Measurements from ENCODE around the gene TFR2. TPM values are rescaled to one million over a fixed set of nuclear protein-coding genes. Genes with fewer than 3 reads are reported as not detected.

The TFR2 gene
- total RNA-seq, 1 experiment from 2014 or later, result 5.7 TPM

DNA sequence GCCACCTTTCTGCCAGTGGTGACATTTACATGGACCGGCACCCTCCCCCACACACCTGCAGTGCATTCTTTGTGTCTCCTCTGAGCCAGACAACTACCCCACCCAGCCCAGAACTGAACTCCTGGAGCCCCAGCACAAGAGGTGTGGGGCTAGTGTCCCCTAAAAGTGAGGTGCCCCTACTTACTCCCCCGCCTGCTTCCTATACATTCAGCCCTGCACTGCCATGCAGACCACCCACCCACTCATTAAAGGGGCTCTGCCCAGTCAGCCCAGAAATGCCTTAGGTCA lies 69.6 kb downstream of the TFR2 start (continued):
- TF ChIP-seq, protein P1, sequence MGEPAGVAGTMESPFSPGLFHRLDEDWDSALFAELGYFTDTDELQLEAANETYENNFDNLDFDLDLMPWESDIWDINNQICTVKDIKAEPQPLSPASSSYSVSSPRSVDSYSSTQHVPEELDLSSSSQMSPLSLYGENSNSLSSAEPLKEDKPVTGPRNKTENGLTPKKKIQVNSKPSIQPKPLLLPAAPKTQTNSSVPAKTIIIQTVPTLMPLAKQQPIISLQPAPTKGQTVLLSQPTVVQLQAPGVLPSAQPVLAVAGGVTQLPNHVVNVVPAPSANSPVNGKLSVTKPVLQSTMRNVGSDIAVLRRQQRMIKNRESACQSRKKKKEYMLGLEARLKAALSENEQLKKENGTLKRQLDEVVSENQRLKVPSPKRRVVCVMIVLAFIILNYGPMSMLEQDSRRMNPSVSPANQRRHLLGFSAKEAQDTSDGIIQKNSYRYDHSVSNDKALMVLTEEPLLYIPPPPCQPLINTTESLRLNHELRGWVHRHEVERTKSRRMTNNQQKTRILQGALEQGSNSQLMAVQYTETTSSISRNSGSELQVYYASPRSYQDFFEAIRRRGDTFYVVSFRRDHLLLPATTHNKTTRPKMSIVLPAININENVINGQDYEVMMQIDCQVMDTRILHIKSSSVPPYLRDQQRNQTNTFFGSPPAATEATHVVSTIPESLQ (CRISPR knock-in tag; IDR thresholded peaks at IDR 0.05), result no peak
- TF ChIP-seq HMGA2 (CRISPR knock-in tag; IDR thresholded peaks at IDR 0.05) (no peak), ZSCAN18 (CRISPR knock-in tag; IDR thresholded peaks at IDR 0.05) (no peak), ATF2 (CRISPR knock-in tag; IDR thresholded peaks at IDR 0.05; ENCODE audit: borderline replicate concordance, low read depth) (no peak), RELA (CRISPR knock-in tag; IDR thresholded peaks at IDR 0.05; ENCODE audit: borderline replicate concordance) (no peak), NR1H2 (CRISPR knock-in tag; IDR thresholded peaks at IDR 0.05) (no peak)
- TF ChIP-seq, protein P2, sequence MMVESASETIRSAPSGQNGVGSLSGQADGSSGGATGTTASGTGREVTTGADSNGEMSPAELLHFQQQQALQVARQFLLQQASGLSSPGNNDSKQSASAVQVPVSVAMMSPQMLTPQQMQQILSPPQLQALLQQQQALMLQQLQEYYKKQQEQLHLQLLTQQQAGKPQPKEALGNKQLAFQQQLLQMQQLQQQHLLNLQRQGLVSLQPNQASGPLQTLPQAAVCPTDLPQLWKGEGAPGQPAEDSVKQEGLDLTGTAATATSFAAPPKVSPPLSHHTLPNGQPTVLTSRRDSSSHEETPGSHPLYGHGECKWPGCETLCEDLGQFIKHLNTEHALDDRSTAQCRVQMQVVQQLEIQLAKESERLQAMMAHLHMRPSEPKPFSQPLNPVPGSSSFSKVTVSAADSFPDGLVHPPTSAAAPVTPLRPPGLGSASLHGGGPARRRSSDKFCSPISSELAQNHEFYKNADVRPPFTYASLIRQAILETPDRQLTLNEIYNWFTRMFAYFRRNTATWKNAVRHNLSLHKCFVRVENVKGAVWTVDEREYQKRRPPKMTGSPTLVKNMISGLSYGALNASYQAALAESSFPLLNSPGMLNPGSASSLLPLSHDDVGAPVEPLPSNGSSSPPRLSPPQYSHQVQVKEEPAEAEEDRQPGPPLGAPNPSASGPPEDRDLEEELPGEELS (CRISPR knock-in tag; IDR thresholded peaks at IDR 0.05), result no peak

GRCh38 chr7:100570954-100571828 lies 70.2 kb downstream of the TFR2 start:
- Mint-ChIP-seq H3K27me3 (ENCODE audit: low read depth) (peaks cover 11% of the 10 kb centered on the region), H3K9me3 (no peaks in the 10 kb centered on the region), H3K27ac (no peak overlapping the region), H3K36me3 (no peaks in the 10 kb centered on the region), H3K4me1 (peaks cover 41% of the 10 kb centered on the region), H3K4me3 (peak overlapping the region; percentile 61)
- ATAC-seq (peak; percentile 2), DNase-seq (ENCODE audit: low spot score) (no peak)
- CTCF ChIA-PET, result interaction anchor here (0.5 to 3.6 kb wide), 21 partner anchors 12 to 304 kb away, joined by 3 to 51 read pairs (median 4); partner anchors contain the start of genes FBXO24, GNB2, LRCH4 and MOSPD3
- POLR2A ChIA-PET, result interaction anchor here (0.6 to 1.8 kb wide), 8 partner anchors 14 to 142 kb away, joined by 3 to 24 read pairs (median 4); partner anchors contain the start of genes AGFG2, FBXO24, LRCH4 and MEPCE
- peak; percentile 24; the same call in 1 of the 2 replicates for TF ChIP-seq GABPB1 (CRISPR knock-in tag; IDR thresholded peaks at IDR 0.05)
- TF ChIP-seq ZNF121 (CRISPR knock-in tag; IDR thresholded peaks at IDR 0.05), result no peak
- TF ChIP-seq ZNF232 (CRISPR knock-in tag; IDR thresholded peaks at IDR 0.05), result no peak
- TF ChIP-seq, protein P3, sequence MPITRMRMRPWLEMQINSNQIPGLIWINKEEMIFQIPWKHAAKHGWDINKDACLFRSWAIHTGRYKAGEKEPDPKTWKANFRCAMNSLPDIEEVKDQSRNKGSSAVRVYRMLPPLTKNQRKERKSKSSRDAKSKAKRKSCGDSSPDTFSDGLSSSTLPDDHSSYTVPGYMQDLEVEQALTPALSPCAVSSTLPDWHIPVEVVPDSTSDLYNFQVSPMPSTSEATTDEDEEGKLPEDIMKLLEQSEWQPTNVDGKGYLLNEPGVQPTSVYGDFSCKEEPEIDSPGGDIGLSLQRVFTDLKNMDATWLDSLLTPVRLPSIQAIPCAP (CRISPR knock-in tag; IDR thresholded peaks at IDR 0.05), result no peak

Other genes with a start within 250 kb of the TFR2 start
- gene ZCWPW1, start 212.8 kb downstream of the TFR2 start, total RNA-seq (2021), result 1.4 to 1.5 TPM (median 1.4 TPM) in 3 replicates
- 41.9 to 49.6 TPM (median 47.7 TPM) in 3 replicates for gene MEPCE, start 211.7 kb downstream of the TFR2 start, total RNA-seq (2021)
- 85.9 to 90.8 TPM (median 88.3 TPM) in 3 replicates for gene PPP1R35, start 205.1 kb downstream of the TFR2 start, total RNA-seq (2021)
- gene SPACDR, start 177.3 kb downstream of the TFR2 start, total RNA-seq (2021), result 0.33 to 0.48 TPM (median 0.39 TPM) in 3 replicates
- 27.5 to 34.5 TPM (median 29.7 TPM) in 3 replicates for gene TSC22D4, start 162.3 kb downstream of the TFR2 start, total RNA-seq (2021)
- 6.2 to 7.6 TPM (median 6.7 TPM) in 3 replicates for gene NYAP1, start 157.6 kb downstream of the TFR2 start, total RNA-seq (2021)
- gene AGFG2, start 102.3 kb downstream of the TFR2 start, total RNA-seq (2021), result 6.4 to 7.4 TPM (median 7.4 TPM) in 3 replicates
- 9.3 to 11.7 TPM (median 9.7 TPM) in 3 replicates for gene SAP25, start 67.7 kb downstream of the TFR2 start, total RNA-seq (2021)
- 52.0 to 59.6 TPM (median 56.7 TPM) in 3 replicates for gene LRCH4, start 55.4 kb downstream of the TFR2 start, total RNA-seq (2021)
- gene FBXO24, start 55.2 kb downstream of the TFR2 start, total RNA-seq (2021), result 0.70 to 1.3 TPM (median 0.94 TPM) in 3 replicates
- 53.5 to 74.8 TPM (median 70.4 TPM) in 3 replicates for gene PCOLCE, start 39.2 kb downstream of the TFR2 start, total RNA-seq (2021)
- gene MOSPD3, start 29.0 kb downstream of the TFR2 start, total RNA-seq (2021), result 21.9 to 22.4 TPM (median 22.0 TPM) in 3 replicates
- gene ACTL6B, start 14.9 kb upstream of the TFR2 start, total RNA-seq (2021), result 0.96 to 1.3 TPM (median 0.99 TPM) in 3 replicates
- 182 to 194 TPM (median 184 TPM) in 3 replicates for gene GNB2, start 32.2 kb upstream of the TFR2 start, total RNA-seq (2021)
- 116 to 130 TPM (median 123 TPM) in 3 replicates for gene GIGYF1, start 52.7 kb upstream of the TFR2 start, total RNA-seq (2021)
- gene POP7, start 64.6 kb upstream of the TFR2 start, total RNA-seq (2021), result 71.9 to 79.2 TPM (median 78.1 TPM) in 3 replicates
- 0.63 to 0.76 TPM (median 0.66 TPM) in 3 replicates for gene EPO, start 78.9 kb upstream of the TFR2 start, total RNA-seq (2021)
- 0.02 to 0.07 TPM (median 0.02 TPM) in 3 replicates for gene ZAN, start 92.0 kb upstream of the TFR2 start, total RNA-seq (2021)
- 99.7 to 120 TPM (median 104 TPM) in 3 replicates for gene EPHB4, start 186.0 kb upstream of the TFR2 start, total RNA-seq (2021)
- gene SLC12A9, start 211.2 kb upstream of the TFR2 start, total RNA-seq (2021), result 32.6 to 39.3 TPM (median 34.1 TPM) in 3 replicates
- 128 to 140 TPM (median 130 TPM) in 3 replicates for gene TRIP6, start 225.8 kb upstream of the TFR2 start, total RNA-seq (2021)
- 209 to 238 TPM (median 233 TPM) in 3 replicates for gene SRRT, start 233.6 kb upstream of the TFR2 start, total RNA-seq (2021)
- gene UFSP1, start 248.2 kb upstream of the TFR2 start, total RNA-seq (2021), result 3.9 to 4.8 TPM (median 4.6 TPM) in 3 replicates